GM12878 (cell line): Measurements from ENCODE around the gene ABCC3. TPM values are rescaled to one million over a fixed set of nuclear protein-coding genes. Genes with fewer than 3 reads are reported as not detected.

Source experiments
- ATAC-seq: fragments of 200-7000 bp; cut with Tn5 transposase; 3 replicates; pipeline ENCODE4 v1.9.1; 2020; ENCODE audit warnings: mild to moderate bottlenecking, moderate library complexity
- BruUV-seq: library from RNA; stranded (reverse); fragments of 400-500 nt; replicated peaks from 2 replicates; lab custom pipeline; 2021; lab: Mats Ljungman, UMichigan
- CTCF ChIA-PET: fragments of 300-600 bp; sonication (Branson Sonifier 250); formaldehyde crosslinking; extraction: SDS; loops from one replicate; lab custom pipeline; 2021; ENCODE audit warnings: inconsistent platforms; lab: Yijun Ruan, JAX
- POLR2A ChIA-PET: fragments of 350-600 bp; formaldehyde crosslinking; extraction: SDS; loops from one replicate; lab custom pipeline; 2021; ENCODE audit warnings: inconsistent platforms; lab: Charles Lee
- RAD21 ChIA-PET: fragments of 300-600 bp; sonication (Branson Sonifier 250); formaldehyde crosslinking; loops from one replicate; lab custom pipeline; 2023; ENCODE audit warnings: antibody characterized with exemption; ENCODE audit not compliant: unreplicated experiment; lab: Charles Lee
- SMC1A ChIA-PET: fragments of 300-600 bp; sonication (Branson Sonifier 250); formaldehyde crosslinking; loops from one replicate; lab custom pipeline; 2023; ENCODE audit not compliant: unreplicated experiment, uncharacterized antibody; lab: Charles Lee
- DNase-seq: peaks from one replicate; pipeline ENCODE4 v3.0.0-alpha.2; 2011; ENCODE audit warnings: low read depth, low spot score
- FAIRE-seq: peaks from 3 replicates; lab custom pipeline; 2011; peaks lifted over from hg19 to GRCh38; lab: Jason Lieb, UNC
- H2AFZ ChIP-seq: 2 replicates; pipeline ENCODE4 v1.6.0; 2011; ENCODE audit warnings: low read depth, low read length, control low read depth; ENCODE audit not compliant: control insufficient read depth
- H3K27ac ChIP-seq: 2 replicates; pipeline ENCODE4 v1.5.1; 2011; ENCODE audit warnings: control low read depth; ENCODE audit not compliant: control insufficient read depth, insufficient read depth
- H3K27me3 ChIP-seq, 2 experiments: replicated peaks in 1 of 2; 2 replicates each; pipeline versions ENCODE4 v1.6.0 to v1.6.1; 2011; ENCODE audit warnings: low read length in 1 of 2; ENCODE audit not compliant: control insufficient read depth in 2 of 2, insufficient read depth in 2 of 2
- H3K36me3 ChIP-seq, 2 experiments: 2 replicates each; pipeline ENCODE4 v1.5.1; 2011; ENCODE audit warnings: low read length in 1 of 2; ENCODE audit not compliant: control insufficient read depth in 2 of 2, insufficient read depth in 2 of 2
- H3K4me1 ChIP-seq: 2 replicates; pipeline ENCODE4 v1.6.1; 2011; ENCODE audit warnings: mild to moderate bottlenecking, low read length, moderate library complexity, mixed read lengths; ENCODE audit not compliant: control insufficient read depth, insufficient read depth
- H3K4me2 ChIP-seq: 2 replicates; pipeline ENCODE4 v1.6.0; 2011; ENCODE audit warnings: control low read depth; ENCODE audit not compliant: control insufficient read depth, insufficient read depth
- H3K4me3 ChIP-seq: fragments of 200-600 bp; sonication (generic); 2 replicates; pipeline ENCODE4 v1.5.1; 2016
- H3K79me2 ChIP-seq: 2 replicates; pipeline ENCODE4 v1.6.0; 2011; ENCODE audit warnings: low read length; ENCODE audit not compliant: control insufficient read depth, insufficient read depth
- H3K9ac ChIP-seq: 2 replicates; pipeline ENCODE4 v1.8.0; 2011; ENCODE audit warnings: low read length, control low read depth, mixed read lengths; ENCODE audit not compliant: control insufficient read depth, insufficient read depth
- H3K9me3 ChIP-seq: replicated peaks from 3 replicates; pipeline ENCODE4 v1.5.1; 2011; ENCODE audit warnings: mild to moderate bottlenecking, low read length; ENCODE audit not compliant: control insufficient read depth, insufficient read depth
- H4K20me1 ChIP-seq: 2 replicates; pipeline ENCODE4 v1.6.0; 2011; ENCODE audit not compliant: control insufficient read depth, insufficient read depth
- CBFB ChIP-seq: IDR thresholded peaks from 2 replicates; pipeline ENCODE4 v1.6.1; 2016; ENCODE audit warnings: antibody characterized with exemption, low read depth
- HDAC2 ChIP-seq: fragments of 200-600 bp; sonication (generic); IDR thresholded peaks from 2 replicates; pipeline ENCODE4 v1.6.1; 2017
- IKZF2 ChIP-seq, 2 experiments: fragments of 450-650 bp; IDR thresholded peaks; 2 replicates each; pipeline ENCODE4 v1.6.1; 2017; ENCODE audit warnings: mild to moderate bottlenecking in 2 of 2, moderate library complexity in 2 of 2
- LARP7 ChIP-seq: fragments of 450-650 bp; IDR thresholded peaks from 2 replicates; pipeline ENCODE4 v1.6.1; 2017; ENCODE audit warnings: mild to moderate bottlenecking
- MXI1 ChIP-seq: fragments of 150-350 bp; IDR thresholded peaks from 2 replicates; pipeline ENCODE4 v1.6.1; 2011; ENCODE audit warnings: low read depth, mild to moderate bottlenecking, inconsistent platforms, low read length, improper control_type of control experiment
- MYB ChIP-seq: fragments of 150-350 bp; IDR thresholded peaks from 2 replicates; pipeline ENCODE4 v1.6.1; 2014; ENCODE audit warnings: mild to moderate bottlenecking, low read depth, low read length, borderline replicate concordance
- NBN ChIP-seq: fragments of 450-650 bp; IDR thresholded peaks from 2 replicates; pipeline ENCODE4 v1.6.1; 2016
- NR2C1 ChIP-seq: fragments of 450-650 bp; IDR thresholded peaks from 2 replicates; pipeline ENCODE4 v1.6.1; 2017; ENCODE audit warnings: antibody characterized with exemption, mild to moderate bottlenecking, moderate library complexity
- NR2F1 ChIP-seq: fragments of 450-650 bp; conservative IDR thresholded peaks from 2 replicates; pipeline ENCODE4 v1.6.1; 2017; ENCODE audit warnings: mild to moderate bottlenecking
- PAX5 ChIP-seq: IDR thresholded peaks from 2 replicates; pipeline ENCODE4 v1.6.1; 2011; ENCODE audit warnings: low read depth, low read length, borderline replicate concordance
- POLR2A ChIP-seq: IDR thresholded peaks from 2 replicates; pipeline ENCODE4 v1.6.1; 2011; ENCODE audit warnings: low read depth, mild to moderate bottlenecking, low read length
- SMAD5 ChIP-seq: IDR thresholded peaks from 2 replicates; pipeline ENCODE4 v1.6.1; 2016; ENCODE audit warnings: antibody characterized with exemption, low read depth
- SPI1 ChIP-seq: IDR thresholded peaks from 2 replicates; pipeline ENCODE4 v1.6.1; 2011; ENCODE audit warnings: low read depth, mild to moderate bottlenecking, low read length, moderate library complexity, borderline replicate concordance; ENCODE audit not compliant: insufficient read depth
- SUPT20H ChIP-seq: IDR thresholded peaks from 2 replicates; pipeline ENCODE4 v1.6.1; 2011; ENCODE audit warnings: low read depth, mild to moderate bottlenecking, low read length, moderate library complexity, borderline replicate concordance; ENCODE audit not compliant: control insufficient read depth
- ZBTB11 ChIP-seq: fragments of 450-650 bp; formaldehyde crosslinking; IDR thresholded peaks from 2 replicates; pipeline ENCODE4 v1.5.0; 2022; ENCODE audit warnings: mild to moderate bottlenecking, missing genetic modification characterization
- ZNF384 ChIP-seq: IDR thresholded peaks from 2 replicates; pipeline ENCODE4 v1.6.1; 2012; ENCODE audit warnings: low read depth, mild to moderate bottlenecking, low read length, improper control_type of control experiment, borderline replicate concordance
- ZSCAN29 ChIP-seq: fragments of 450-650 bp; IDR thresholded peaks from 2 replicates; pipeline ENCODE4 v1.6.1; 2017; ENCODE audit warnings: mild to moderate bottlenecking, moderate library complexity
- ZZZ3 ChIP-seq: IDR thresholded peaks from 2 replicates; pipeline ENCODE4 v1.6.1; 2011; ENCODE audit warnings: low read depth; ENCODE audit not compliant: control insufficient read depth, insufficient read length
- WGBS: methylation state at CpG from one replicate; pipeline ENCODE4 v1.1.6; 2016; ENCODE audit warnings: low lambda C conversion rate; ENCODE audit not compliant: insufficient replicate concordance, insufficient coverage; ENCODE audit errors: missing lambda C conversion rate; 5-methylcytosine and 5-hydroxymethylcytosine counted together
- in situ Hi-C: fragments of 300-500 bp; cut with MboI; formaldehyde crosslinking; loops from 9 replicates; pipeline ENCODE4 v1.14.3; 2018; ENCODE audit warnings: mixed read lengths
- intact Hi-C: fragments of 100-400 bp; cut with micrococcal nuclease; formaldehyde crosslinking; loops from one replicate; pipeline ENCODE4 v1.14.2; 2022; ENCODE audit not compliant: unreplicated experiment
- polyA plus RNA-seq, 11 experiments: library from polyadenylated mRNA; depleted of rRNA in 4 of 11; unstranded in 6 of 11; stranded (reverse) in 5 of 11; fragments of >200 nt; fragmentation: Nextera tagmentation in 4 of 11; fragmentation: Illumina TruSeq in 1 of 11; extraction: Ambion mirVana in 4 of 11; extraction: Trizol in 1 of 11; gene quantifications; 1 replicate in 1 of 11; 2 replicates in 10 of 11; pipeline versions ENCODE4 v1.2.1 to v1.2.3, GENCODE V29; 2011 to 2016; ENCODE audit warnings: inconsistent platforms in 2 of 11, missing spikeins in 2 of 11, low read depth in 1 of 11
- total RNA-seq, 4 experiments: library from RNA; depleted of rRNA in 3 of 4; stranded (reverse); fragments of >200 nt in 3 of 4; fragmentation: Illumina TruSeq in 1 of 4; extraction: Trizol in 1 of 4; gene quantifications; 2 replicates each; pipeline versions ENCODE4 v1.2.1 to v1.2.3, GENCODE V29; 2013 to 2021
- TF ChIP-seq, protein P1 (sequence below): fragments of 450-650 bp; IDR thresholded peaks from 2 replicates; pipeline ENCODE4 v1.6.1; 2018; ENCODE audit warnings: borderline replicate concordance, mild to moderate bottlenecking; ENCODE audit not compliant: partially characterized antibody

The ABCC3 gene
- total and polyA plus RNA-seq, 10 of the 15 experiments (the other 5 are each of a cell fraction or from before 2014, with no cell fraction given) = 0.21 to 2.3 (median 0.71) TPM; not detected in 6

- POLR2A ChIA-PET = interaction anchor here (1.8 kb wide), 1 partner anchor 67 kb away, joined by 4 read pairs; no protein-coding TSS in a partner anchor
- no peak for DNase-seq
Observed at GRCh38 chr17:50697062-50697461, 62.4 kb downstream of the ABCC3 start.

More at GRCh38 chr17:50697062-50697461, 62.4 kb downstream of the ABCC3 start:
- no TSS peak for BruUV-seq
- H3K27ac ChIP-seq = no peak overlapping the region
- TF ChIP-seq NR2F1 = no peak
- no peak for TF ChIP-seq ZBTB11
- TF ChIP-seq HDAC2 = no peak
- TF ChIP-seq NR2C1 = no peak
- TF ChIP-seq ZZZ3 = no peak
- TF ChIP-seq POLR2A = no peak
- no peak for TF ChIP-seq NBN
- TF ChIP-seq, protein P1, sequence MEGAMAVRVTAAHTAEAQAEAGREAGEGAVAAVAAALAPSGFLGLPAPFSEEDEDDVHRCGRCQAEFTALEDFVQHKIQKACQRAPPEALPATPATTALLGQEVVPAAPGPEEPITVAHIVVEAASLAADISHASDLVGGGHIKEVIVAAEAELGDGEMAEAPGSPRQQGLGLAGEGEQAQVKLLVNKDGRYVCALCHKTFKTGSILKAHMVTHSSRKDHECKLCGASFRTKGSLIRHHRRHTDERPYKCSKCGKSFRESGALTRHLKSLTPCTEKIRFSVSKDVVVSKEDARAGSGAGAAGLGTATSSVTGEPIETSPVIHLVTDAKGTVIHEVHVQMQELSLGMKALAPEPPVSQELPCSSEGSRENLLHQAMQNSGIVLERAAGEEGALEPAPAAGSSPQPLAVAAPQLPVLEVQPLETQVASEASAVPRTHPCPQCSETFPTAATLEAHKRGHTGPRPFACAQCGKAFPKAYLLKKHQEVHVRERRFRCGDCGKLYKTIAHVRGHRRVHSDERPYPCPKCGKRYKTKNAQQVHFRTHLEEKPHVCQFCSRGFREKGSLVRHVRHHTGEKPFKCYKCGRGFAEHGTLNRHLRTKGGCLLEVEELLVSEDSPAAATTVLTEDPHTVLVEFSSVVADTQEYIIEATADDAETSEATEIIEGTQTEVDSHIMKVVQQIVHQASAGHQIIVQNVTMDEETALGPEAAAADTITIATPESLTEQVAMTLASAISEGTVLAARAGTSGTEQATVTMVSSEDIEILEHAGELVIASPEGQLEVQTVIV = no peak
- TF ChIP-seq PAX5 = no peak
- TF ChIP-seq SMAD5 = no peak
- TF ChIP-seq CBFB = no peak
- no peak for TF ChIP-seq SPI1
- TF ChIP-seq MYB = no peak
- no peak for TF ChIP-seq SUPT20H
- TF ChIP-seq IKZF2 (IDR thresholded peaks at IDR 0.05) = no peak
- TF ChIP-seq ZNF384 = no peak
- TF ChIP-seq LARP7 = no peak
- TF ChIP-seq ZSCAN29 = no peak
- no peak for TF ChIP-seq MXI1
- 97% methylated on average over 3 of the region's 3 CpGs for WGBS
- H4K20me1 ChIP-seq = no peaks in the 10 kb centered on the region
- ChIA-PET RAD21 (interaction anchor here (0.8 to 5.5 kb wide), 6 partner anchors 13 to 218 kb away, joined by 3 to 34 read pairs (median 3); no protein-coding TSS in a partner anchor), SMC1A (interaction anchor here (0.6 to 6.0 kb wide), 5 partner anchors 25 to 87 kb away, joined by 3 to 90 read pairs (median 3); no protein-coding TSS in a partner anchor), CTCF (interaction anchor here (0.8 to 8.2 kb wide), 9 partner anchors 9 to 301 kb away, joined by 3 to 211 read pairs (median 4); partner anchors contain the start of genes ABCC3 and RSAD1)
- no peaks in the 10 kb centered on the region; the same call in 1 of the 2 replicates for H3K79me2 ChIP-seq
- intact Hi-C loops (no loop called here), in situ Hi-C loops (loop anchor here (5.0 kb wide), 1 partner anchor 150 kb away; the partner anchor contains the start of gene SPATA20)
- no peak overlapping the region for H2AFZ ChIP-seq
- H3K36me3 ChIP-seq = peaks cover 10 to 30% of the 10 kb centered on the region in 2 experiments
- ATAC-seq = no peak
- no peak for FAIRE-seq
- H3K9me3 ChIP-seq = no peaks in the 10 kb centered on the region
- no peak overlapping the region for H3K4me2 ChIP-seq
- no peak overlapping the region for H3K9ac ChIP-seq
- peaks cover 13% of the 10 kb centered on the region for H3K4me1 ChIP-seq
- H3K4me3 ChIP-seq = no peak overlapping the region
- no peaks in the 10 kb centered on the region for H3K27me3 ChIP-seq
